ENCODE measurements around the gene RPL37A.

GRCh38 chr2:216477283-216478035 is 21.2 kb upstream of the RPL37A start:
- TF ChIP-seq YY1 (IDR thresholded peaks at IDR 0.05; ENCODE audit: insufficient read depth, insufficient read length), result no peak
- no peak for TF ChIP-seq SUZ12 (IDR thresholded peaks at IDR 0.05; ENCODE audit: extremely low read depth, insufficient read depth, insufficient read length)
